ENCODE measurements around the gene NPC1.
A peak's percentile ranks its signal among the peaks of the same experiment; 100 is the strongest.
"Not testable (repeated sequence)": the region's sequence is repeated elsewhere in the genome, so short reads cannot be mapped to it uniquely, and the experiment has no call there.

The NPC1 gene

DNA sequence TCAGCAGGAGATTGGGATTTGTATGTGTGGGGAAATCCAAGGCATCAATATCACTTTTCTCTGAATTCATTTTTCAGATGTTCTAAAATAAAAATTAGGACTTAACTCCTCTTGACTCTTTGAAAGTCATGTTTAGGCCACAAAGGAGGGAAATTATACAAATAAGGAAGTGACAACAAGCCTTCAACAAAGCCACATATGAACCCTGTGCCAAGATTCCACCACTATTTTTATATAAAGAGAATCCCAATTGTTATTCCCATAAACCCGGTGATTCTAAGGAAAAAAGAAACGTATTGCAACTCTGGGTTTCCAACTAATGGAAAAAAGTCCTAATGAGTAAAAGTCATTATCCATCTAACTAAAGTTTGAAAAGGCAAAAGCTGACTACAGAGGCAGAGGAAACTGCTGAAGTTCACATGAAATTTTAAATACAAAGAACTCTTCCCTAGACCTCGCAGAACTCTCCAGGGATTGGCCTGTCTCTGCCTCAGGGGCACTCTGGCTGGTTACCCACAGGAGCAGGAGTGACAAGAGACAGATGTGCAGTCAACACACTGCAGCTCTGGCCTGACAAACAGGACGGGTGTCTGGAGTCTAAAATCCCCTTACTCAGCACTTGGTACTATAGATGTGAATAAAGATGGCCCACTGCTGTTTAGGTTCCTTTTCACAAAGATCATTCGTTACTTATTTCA, 11.5 kb downstream of the NPC1 start:
- peak in 1 of 2 donors; percentile 7 for DNase-seq

DNA sequence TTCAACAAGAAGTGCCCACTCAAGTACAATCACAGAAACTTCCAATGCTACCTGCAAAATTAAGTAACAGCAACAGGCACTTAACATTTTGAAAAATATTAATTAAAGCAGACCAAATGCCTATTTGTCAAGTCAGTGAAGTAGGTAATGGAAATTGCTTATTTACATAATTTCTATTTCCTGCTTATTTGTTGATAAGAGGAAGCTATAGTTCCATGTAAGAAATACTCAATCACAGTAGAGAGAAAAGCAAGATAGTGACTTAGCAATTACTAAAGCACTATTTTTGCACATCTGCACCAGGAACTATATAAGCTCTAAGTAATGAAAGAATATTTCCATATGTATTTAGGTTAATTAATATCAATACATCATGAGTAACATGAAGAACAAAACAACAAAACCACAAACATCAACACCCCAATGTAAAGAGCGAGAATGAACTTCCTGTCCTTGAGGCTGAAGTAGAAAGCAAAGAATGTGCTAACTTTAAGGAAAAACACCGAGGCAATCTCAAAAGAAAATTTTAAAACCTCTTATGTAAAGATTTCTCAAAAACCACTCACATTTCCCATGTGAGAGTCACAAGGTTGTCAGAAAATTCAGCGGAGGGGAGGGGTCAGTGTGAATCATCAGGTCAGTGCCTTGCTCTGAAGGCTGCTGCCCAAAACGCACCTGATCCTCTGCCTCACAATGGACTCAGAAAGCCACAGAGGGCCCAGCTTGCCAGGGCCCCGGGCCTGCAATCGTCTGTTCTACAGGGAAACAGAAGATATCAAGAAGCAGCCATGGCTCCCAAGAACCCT, 12.5 kb downstream of the NPC1 start:
- peak; percentile 86 to 89 for DNase-seq

DNA sequence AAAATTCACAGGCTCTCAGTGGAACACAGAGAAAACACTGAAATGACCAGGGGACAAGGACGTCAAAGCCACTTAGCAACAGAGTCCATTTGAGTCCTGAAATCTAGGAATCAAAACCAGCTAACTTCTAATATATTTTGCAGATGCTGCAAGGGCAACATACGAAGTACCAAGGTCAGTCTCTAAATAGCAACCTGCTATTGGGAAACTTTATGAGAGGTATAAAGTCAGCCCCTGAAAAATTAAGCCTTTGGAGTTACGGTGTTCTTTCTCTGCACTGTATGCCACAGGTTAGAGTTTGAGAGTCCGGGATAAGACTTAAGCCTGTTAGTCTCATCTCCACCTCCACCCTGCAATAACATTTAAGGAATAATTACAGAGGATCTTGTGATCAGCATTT, 13.3 kb downstream of the NPC1 start:
- no peak for DNase-seq

DNA sequence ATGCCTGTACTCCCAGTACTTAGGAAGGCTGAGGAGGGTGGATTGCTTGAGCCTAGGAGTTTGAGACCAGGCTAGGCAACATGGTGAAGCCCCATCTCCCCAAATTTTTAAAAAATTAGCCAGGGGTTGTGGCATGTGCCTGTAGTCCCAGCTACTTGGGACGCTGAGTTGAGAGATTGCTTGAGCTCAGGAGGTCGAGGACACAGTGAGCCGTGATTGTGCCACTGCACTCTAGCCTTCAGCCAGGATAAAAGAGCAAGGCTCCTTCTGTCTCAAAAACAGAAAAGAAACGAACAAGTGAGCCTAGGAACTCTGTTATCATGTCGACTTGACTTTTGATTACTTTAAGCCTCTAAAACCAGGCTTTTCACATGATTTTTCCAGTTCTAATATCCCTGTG, 13.7 kb downstream of the NPC1 start:
- no peak for DNase-seq

DNA sequence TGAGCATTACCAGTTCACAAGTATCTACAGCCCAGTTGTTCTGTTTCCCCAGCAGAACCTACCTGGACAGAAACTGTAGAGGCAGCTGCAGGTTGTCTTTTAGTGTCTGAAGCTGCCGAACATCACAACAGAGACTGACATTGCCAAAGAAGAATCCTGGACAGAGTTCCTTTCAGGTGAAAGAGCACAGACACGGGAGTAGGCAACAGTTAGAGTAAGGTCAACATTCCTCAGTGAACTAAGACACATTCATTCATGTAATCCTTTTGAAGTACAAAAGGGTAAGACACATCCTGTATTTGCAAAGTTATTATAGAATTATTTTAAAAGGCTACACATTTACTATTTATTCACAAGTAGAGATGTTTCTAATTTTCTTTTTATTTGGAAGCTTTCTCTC, 14.3 kb downstream of the NPC1 start:
- DNase-seq, result no peak

DNA sequence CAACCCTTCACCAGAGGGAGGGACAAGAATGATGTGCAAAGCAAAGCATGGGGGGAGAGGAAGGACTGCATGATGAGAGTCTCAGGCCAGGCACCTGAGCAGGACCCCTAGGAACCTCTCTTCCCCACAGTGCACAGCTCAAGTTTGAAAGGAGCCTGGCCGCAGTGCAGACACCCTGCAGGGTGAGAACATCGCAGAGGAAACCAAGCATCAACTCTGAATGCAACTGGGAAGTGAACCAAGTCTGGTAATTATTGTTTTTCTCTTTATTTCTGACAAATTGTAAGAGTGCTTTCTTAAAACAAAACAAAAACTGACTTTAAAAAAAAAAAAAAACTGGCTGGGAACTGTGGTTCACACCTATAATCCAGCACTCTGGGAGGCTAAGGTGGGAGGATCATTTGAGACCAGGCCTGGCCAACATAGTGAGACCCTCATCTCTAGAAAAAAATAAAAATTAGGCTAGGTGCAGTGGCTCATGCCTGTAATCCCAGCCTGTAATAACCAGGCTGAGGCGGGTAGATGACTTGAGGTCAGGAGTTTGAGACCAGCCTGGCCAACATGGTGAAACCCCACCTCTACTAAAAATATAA, 15.3 kb downstream of the NPC1 start:
- DNase-seq, result no peak

DNA sequence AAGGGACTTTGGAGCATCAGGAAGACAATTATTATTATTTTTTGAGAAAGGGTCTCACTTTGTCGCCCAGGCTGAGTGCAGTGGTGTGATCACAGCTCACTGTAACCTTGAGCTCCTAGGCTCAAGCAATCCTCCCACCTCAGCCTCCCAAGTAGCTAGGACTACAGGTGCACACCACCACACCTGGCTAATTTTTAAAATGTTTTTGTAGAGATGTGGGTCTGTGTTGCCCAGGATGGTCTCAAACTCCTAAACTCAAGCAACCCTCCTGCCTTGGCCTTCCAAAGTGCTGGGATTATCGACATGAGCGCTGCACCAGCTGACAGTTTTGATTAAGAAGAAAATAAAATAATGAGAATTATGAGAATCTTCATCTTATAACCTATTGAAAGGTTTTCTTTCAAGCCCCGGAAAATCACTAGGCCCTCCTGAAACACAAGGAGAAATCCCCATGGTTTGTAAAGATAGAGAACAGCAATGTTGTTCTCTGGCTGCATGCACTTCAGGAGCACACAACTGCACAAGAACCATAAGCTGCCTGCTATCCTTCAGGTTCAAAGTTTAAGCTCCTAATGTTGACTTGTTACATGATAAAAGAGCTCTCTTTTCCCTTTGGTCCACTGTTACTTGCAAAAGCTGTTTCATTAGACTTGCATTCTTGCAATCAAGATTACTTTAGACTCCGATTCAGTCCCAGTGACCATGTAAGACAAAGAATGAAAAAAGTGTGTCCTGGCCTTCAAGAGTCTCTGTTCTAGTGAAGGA, 16.8 kb downstream of the NPC1 start:
- DNase-seq, result no peak

DNA sequence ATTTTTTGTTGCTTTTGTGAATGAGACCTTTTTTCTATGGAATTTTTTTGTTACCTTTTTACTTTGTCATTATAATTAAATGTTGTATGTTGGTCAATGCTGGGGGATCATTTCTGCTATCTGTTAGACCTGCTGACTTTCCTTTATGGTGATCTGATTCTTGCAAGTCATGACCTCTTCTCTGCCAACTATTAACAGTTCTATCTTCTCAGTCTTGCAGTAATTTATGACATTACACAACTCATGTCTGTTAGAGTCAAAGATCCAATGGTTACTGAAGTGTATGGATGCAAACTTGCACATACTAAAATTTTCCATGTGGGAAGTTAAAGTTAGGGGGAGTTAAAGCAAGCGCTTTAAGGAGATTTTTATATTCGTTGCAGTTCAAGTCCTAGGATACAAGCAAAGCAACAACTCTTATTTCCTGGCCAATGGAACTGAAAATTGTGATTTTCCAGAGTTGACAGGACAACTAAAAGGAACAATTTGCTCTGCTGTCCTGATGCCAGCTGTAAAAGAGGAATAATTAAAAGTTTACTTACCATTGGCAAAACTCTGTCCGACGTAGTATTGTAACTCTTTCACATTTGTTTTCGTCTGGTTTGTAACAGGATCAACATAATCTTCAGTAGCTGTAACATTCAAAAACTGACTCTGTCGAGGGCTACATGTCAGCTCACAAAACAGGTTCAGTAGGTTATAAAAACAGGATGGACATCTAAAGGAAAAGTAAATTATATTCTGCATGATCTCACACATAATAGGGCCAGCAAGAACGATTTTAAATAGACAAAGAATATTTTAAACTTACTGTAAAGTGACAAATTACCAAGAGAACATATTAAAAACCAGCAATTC, 17.8 kb downstream of the NPC1 start:
- DNase-seq, result no peak

DNA sequence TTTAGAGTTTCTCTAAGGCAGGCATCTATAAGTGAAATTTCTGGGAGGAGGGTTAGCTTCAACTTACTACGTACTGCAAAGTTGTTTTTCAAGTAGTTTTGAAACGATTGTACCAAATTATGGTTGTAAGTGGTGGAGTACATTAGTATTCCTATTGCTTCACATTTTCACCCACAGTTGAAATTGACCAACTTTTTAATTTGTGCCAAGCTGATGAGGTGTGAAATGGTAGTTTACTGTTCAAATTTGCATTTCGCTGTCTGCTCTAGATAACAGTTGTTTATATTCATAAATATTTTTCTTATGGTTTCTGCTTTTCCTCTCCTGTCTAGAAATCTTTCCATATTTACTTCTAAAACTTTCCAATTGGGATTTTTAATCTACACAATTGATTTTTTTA, 18.6 kb downstream of the NPC1 start:
- DNase-seq, result no peak

DNA sequence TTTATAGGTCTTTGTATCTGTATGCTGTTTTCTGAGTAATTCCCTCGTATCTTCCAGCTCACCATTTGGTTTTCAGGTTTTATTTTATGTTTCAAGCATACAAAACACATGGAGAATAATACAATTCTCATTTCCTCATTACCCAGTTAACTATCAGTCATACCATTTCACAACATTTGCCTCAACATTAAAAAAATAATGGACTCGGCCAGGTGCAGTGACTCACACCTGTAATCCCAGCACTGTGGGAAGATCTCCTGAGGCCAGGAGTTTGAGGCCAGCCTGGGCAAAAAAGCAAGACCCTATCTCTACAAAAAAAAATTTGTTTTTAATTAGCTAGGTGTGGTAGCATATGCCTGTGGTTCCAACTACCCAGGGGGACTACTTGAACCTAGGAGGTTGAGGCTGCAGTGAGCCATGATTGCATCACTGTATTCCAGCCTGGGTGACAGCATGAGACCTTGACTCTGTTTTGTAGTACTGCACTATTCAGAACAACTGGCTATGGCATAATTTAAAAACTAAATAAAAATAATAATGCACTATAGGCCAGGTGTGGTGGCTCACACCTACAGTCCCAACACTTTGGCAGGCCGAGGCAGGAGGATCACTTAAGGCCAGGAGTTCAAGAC, 20.3 kb downstream of the NPC1 start:
- DNase-seq, result no peak

DNA sequence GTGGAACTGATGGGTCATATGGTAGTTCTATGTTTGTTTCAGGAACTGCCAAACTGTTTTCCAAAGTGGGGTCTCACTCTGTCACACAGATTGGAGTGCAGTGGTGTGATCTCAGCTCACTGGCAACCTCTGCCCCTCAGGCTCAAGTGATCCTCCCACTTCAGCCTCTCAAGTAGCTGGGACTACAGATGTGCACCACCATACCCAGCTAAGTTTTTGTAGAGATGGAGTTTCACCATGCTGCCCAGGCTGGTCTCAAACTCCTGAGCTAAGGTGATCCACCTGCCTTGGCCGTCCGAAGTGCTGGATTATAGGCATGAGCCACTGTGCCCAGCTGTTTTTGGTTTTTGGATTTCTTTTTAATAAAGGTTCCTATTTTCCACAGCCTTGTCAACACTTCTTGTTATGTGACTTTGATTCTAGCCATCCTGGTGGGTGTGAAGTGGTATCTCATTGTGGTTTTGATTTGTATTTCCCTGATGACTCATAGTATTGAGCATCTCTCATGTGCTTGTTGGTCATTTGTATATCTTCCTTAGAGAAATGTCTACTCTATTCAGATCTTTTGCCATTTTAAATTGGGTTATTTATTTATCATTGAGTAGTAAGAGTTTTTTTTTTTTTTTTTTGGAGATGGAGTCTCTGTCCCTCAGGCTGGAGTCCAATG, 22.8 kb downstream of the NPC1 start:
- peak; percentile 73 to 83 for DNase-seq

DNA sequence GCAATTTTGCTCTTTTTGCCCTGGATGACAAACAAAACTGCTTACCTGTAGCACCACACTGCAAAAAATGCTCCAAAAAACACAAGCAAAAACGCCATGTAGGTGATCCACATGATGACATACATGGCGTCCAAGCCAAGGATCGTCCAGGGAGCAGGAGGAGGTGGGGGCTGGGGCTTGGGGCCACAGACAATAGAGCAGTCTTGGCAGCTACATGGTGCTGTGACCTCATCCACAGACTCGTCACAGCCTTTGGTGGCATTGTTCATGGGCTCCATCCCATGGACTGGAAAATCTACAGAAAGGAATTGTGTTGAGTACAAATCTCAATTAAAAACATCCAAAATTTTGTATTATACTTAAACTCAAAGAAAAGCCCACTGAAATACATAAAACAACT, 26.1 kb downstream of the NPC1 start:
- DNase-seq, result no peak

DNA sequence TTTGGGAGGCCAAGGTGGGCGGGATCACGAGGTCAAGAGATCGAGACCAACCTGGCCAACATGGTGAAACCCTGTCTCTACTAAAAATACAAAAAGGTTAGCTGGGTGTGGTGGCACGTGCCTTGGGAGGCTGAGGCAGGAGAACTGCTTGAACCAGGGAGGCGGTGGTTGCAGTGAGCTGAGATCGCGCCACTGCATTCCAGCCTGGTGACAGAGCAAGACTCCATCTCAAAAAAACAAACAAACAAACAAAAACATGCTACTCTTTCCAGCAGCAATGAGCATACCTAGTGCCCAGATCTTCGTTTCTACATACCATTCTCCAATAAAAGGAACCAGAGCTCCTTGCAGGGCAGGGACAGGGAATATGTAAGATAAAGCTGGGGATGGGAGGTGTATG, 28.8 kb downstream of the NPC1 start:
- DNase-seq, result not testable (repeated sequence)

DNA sequence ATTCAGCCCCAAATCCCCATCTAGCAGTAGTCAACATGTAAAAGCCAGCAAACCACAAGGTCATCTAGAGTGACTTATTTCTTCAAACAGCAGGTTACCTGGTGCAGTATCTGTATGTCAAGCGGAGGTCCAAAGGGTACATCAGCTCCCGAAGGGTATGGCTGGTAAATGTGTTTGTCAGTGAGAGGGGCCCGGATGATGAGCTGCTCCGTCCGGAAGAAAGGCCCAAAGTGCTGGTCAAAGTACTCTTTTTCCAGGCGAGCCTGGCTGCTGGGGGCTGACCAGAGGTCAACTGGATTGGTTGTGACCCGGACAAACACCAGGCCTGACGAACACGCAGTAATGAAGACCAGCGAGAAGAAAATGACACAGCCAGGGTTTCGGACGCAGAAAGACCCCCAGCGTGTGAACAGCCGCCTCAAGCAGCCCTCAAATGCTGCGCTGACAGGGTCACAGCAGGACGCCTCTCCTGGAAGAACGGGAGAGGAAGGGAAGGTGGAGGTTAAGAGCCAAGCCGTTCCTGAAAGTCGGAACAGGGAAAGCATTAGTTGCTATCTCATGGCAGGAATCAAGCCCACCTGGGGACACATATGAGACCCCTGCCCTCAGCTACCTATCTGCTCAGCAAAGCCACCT, 30.0 kb downstream of the NPC1 start:
- no peak for DNase-seq

DNA sequence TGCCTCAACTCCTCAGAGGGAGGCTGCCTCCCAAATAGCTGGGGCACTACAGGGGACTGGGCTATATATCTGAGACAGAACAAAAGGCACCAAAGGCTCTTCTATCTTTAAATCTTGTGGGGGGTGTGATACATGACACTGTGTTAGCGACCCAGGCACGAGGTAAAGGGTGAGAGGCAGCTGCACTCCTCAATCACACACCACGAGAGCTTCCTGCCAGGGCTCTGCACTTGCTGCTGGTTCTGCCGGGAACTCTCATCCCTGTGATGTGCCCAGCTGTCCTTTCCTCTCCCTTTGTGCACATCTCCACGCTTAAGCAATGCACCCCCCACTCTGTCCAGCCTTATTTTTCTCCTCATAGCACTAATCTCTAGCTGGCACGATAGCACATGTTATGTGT, 32.4 kb downstream of the NPC1 start:
- DNase-seq, result no peak

DNA sequence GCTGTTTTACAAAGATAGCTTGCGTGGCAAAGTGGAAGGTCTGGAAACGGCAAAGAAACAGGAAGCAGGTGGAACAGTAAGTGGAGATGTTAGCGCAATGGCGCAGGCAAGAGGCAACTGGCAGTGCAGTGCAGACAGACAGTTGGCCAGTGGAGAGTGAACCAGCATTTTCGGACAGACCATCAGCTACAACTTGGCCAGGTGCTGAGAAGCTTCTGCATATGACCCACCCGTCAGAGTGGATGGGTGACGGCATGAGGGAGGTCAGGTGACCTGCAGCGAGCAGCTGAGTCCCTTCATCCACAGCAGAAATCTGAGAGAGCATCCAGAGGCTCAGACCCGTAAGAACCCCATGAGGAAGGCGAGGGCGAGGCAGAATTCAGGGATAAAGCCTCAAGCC, 33.8 kb downstream of the NPC1 start:
- no peak for DNase-seq

DNA sequence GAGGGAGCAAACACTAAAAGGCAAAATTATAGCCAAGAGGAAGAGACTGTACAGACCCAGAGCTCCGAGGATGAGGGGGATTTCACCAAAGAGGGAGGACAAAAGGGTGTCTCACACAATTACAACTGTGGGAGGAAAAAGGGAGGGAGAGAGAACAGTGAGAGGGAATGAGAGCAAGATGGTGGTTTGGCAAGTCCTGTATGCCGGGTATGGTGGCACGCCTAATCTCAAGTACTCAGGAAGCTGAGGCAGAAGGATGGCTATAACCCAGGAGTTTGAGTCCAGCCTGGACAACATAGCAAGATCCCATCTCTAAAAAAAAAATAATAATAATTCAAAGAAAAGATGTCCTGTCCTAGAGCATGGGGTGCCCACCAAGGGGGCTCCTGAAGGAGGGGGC, 34.3 kb downstream of the NPC1 start:
- no peak for DNase-seq

DNA sequence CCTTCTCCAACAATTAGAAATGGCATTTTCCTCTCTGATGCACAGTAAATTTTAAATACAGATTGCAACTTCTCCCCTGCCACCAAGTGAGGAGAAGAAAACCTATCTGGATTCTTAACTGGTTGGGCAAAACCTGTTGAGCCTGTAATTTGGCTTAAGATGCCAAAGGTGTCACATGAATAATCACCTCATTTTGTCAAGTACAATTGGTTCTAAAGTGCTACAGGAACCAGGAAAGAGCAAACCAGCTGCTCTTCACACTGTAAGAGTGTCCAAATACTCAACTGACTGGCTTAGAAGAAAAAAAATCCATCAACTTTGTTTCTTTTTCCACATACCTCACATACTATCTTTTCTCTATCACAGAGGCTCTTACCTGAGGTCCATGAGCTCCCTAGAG, 35.4 kb downstream of the NPC1 start:
- DNase-seq, result no peak

DNA sequence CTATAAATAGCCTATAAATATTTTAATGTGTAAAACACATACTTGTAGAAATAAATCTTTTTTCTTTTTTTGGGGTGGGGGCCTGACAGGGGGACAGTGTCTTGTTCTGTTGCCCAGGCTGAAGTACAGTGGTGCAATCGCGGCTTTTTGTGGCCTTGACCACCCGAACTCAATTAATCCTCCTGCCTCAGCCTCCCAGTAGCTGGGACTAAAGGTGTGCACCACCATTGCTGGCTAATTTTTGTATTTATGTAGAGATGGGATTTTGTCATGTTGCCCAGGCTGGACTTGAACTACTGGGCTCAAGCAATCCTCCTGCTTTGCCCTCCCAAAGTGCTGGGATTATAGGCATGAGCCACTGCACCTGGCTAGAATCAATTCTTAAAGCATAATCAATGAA, 37.6 kb downstream of the NPC1 start:
- no peak for DNase-seq

DNA sequence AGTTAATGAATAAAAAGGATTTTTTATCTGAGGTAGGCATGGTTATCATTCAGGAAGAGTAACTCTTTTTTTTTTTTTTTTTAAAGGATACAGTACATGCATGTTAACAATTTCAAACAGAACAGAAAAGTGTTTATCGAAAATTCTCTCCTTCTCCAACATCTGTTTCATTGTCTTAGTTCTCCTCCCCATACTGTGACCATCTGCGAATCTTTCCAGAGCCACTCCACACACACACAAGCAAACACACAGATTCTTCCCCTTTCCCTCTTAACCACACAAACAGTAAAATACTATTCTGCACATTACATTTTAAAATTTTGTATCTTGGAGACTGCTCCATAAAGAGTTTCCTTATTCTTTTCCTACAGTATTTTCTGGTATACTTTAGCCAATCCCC, 38.0 kb downstream of the NPC1 start:
- no peak for DNase-seq

DNA sequence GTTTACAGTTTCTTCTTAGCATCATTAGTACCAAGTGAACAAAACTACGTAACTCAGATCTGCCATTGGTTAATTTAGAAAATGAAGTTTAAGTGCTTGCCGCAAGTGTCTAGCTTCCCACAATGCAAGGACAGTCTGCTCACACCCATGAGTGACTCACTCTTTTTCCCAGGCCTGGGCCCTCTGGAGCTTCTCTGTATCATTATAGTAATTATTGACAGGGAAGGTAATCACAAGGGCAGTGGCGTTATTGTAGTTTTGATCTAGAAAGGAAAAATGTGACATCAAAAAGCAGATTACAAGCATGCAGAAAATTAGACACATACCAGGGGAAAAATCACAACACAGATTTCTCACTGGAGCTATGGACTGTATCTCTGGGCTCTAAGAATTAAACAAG, 38.5 kb downstream of the NPC1 start:
- peak in 1 of 2 donors; percentile 34 for DNase-seq
